K562 treated with DMSO at 1 percent for 12 hours (cell line): ENCODE measurements around the gene MAP6. TPM values are rescaled to one million over a fixed set of nuclear protein-coding genes. Genes with fewer than 3 reads are reported as not detected.

Experiments
- total RNA-seq: library from RNA; unstranded; fragments of 300-600 nt; gene quantifications from 2 replicates; pipeline ENCODE4 v1.2.3, GENCODE V29; 2022; ENCODE audit not compliant: insufficient read depth

The MAP6 gene
- not detected in 2 replicates for total RNA-seq

DNA sequence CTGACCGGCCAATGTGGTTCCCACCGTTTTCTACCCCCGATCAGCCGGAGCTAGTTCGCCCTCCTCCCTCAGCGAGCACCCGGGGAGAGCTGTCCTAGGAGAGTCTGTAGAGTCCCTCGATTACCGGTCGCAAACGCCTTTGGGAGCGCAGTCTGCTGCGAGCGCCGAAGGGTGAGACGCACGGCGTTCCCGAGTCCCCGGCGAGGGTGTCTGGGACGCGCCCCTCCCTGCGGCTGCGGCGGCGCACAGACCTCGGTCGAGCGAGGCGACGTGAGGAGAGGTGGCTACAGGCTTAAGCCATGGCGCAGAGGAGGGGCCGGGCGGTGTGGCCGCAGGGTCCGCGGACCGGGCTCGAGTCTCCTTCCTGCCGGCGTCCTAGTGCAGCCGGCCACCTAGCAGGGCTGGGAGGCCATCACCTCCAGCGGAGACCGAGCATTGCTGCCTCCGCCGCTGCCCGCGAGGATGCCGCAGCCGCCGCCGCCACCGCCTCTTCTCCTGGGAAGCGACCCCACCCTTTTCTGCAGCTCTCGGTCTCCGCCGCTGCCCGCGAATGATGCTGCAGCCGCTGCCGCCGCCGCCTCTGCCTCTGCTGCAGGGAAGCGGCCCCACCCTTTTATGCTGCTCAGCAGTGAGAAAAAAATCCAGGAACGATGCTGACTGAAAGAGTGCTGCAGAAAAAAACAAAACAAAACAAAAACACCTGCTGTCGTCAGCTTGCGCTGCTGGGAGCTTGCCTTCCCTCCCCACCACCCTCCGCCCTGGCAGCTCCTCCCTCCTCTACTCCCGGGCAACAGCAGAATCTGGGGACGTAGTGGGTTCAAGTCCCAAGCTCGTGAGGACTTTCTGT is at the start of gene MAP6:
MAP6 (minus strand) TSS at position 588 of the 847 bp plus-strand sequence. CDS start 669 bp downstream, outside the sequence.

DNA sequence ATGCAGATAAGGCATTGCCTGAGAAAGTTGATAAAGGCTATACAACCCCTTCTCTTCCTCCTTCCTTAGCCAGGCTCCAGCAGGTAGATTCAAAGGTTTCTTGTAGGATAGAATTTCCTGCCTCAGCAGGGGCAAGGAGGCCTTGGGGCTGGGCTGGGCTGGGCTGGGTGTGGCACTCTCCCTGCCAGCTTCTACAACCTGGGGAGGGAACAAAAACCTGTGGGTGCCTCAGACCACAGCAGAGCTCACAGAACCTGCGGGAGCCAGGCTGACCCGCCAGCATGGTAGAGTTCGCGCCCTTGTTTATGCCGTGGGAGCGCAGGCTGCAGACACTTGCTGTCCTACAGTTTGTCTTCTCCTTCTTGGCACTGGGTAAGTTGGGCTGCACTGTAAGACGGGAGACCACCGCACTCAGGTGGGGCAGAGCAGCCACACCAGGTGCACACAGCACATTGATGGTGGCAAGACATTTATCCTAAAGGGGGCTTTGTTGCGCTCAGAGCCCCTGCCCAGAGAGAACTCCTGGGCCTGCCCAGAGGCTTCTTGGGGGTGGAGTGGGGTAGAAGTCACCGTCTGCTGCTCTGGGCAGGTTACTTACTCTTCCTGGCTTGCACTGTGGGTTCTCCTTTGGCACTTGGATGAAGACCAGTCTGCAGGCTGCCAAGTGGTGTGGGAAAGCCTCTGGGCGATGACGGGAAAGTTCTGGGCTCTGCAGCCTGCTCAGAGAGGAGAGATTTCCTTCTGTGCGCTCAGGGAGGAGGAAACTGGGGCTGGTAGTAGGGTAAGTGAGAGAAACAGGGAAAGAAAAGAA is 49.0 kb upstream of the MAP6 start, which contains the start of gene MOGAT2:
MOGAT2 (plus strand) TSS at position 231 of the 811 bp plus-strand sequence; CDS start at position 282, 51 bp downstream.

DNA sequence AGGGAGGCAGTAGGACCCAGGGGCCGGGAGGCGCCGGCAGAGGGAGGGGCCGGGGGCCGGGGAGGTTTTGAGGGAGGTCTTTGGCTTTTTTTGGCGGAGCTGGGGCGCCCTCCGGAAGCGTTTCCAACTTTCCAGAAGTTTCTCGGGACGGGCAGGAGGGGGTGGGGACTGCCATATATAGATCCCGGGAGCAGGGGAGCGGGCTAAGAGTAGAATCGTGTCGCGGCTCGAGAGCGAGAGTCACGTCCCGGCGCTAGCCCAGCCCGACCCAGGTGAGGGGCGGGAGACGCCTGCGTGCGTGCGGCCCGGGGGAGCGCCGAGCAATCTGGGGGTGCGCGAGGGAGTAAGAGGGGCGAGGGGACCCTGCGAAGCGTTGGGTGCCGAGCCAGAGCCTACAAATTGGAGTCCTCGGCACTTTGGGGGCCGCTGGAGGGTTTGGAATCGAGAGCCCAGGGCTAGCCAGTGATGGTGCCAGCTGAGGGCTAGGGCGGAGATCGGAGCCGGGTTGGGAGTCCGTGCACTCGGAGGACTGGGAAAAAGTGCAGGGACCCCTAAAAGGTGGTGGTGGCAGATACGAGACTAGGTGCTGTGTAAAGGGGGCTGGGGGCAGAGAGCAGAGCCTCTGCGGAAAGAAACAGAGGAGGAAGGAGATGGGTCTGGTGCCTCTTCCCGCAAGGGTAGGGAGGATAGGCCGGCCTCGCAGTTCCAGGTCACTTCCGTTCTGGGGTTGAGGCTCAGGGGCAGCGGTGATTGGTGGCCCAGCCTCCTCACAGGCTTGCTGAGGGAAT is 106.6 kb downstream of the MAP6 start, which contains the start of gene SERPINH1:
SERPINH1 (plus strand) TSS at position 206 of the 788 bp plus-strand sequence. CDS start 4,097 bp downstream, outside the sequence.

Other genes with a start within 250 kb of the MAP6 start
- 0.60 TPM in 1 of 2 replicates, not detected in the other for gene KLHL35, start 235.8 kb downstream of the MAP6 start, total RNA-seq
- gene GDPD5, start 143.1 kb downstream of the MAP6 start, total RNA-seq = 28.0 and 64.7 TPM in 2 replicates
- 135 and 159 TPM in 2 replicates for gene SERPINH1, start 106.8 kb downstream of the MAP6 start, total RNA-seq
- not detected in 2 replicates for gene MOGAT2, start 48.8 kb upstream of the MAP6 start, total RNA-seq
- 4.1 and 4.4 TPM in 2 replicates for gene DGAT2, start 99.7 kb upstream of the MAP6 start, total RNA-seq
- gene UVRAG, start 146.2 kb upstream of the MAP6 start, total RNA-seq = 6.1 and 19.0 TPM in 2 replicates